ENCODE results near the gene SIM1. TPM values are rescaled to one million over a fixed set of nuclear protein-coding genes. Genes with fewer than 3 reads are reported as not detected.

The SIM1 gene
- total RNA-seq, 1 donor from 2014 or later = not detected

DNA sequence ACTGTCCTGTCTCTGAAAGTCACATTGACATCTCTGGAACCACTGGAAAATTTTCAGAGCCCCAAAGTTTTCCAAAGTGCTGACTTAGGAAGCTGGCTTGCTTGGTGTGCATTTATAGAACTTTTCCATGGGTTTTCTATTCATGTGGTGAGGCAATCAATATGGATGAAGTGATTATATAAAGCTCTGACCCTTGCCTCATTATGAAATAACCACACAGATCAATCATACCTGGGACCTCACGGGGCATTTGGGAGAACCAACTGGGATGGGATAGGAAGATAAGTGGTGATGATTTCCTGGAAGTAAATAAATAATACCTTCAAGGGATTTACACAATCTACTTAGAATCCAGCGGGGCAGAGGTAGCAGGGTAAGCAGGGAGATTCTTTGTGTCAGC, 22.9 kb upstream of the SIM1 start:
- Mint-ChIP-seq H3K4me1 (ENCODE audit: low read depth, unreplicated experiment) (no peaks in the 10 kb centered on the region), H3K27ac (ENCODE audit: unreplicated experiment) (no peak overlapping the region), H3K36me3 (ENCODE audit: low read depth, unreplicated experiment) (no peaks in the 10 kb centered on the region), H3K9me3 (ENCODE audit: unreplicated experiment) (peaks cover 6% of the 10 kb centered on the region), H3K27me3 (ENCODE audit: low read depth, unreplicated experiment) (peaks cover 20% of the 10 kb centered on the region), H3K4me3 (ENCODE audit: unreplicated experiment) (no peak overlapping the region)
- Histone ChIP-seq H3K27me3 (ENCODE audit: insufficient read depth, low read length) (no peaks in the 10 kb centered on the region), H3K4me1 (ENCODE audit: insufficient read depth, low read length) (no peaks in the 10 kb centered on the region), H4K20me1 (ENCODE audit: insufficient read depth, low read length) (no peaks in the 10 kb centered on the region), H3K27ac (ENCODE audit: low read depth, low read length) (no peak overlapping the region), H3K4me2 (ENCODE audit: low read length) (no peak overlapping the region), H3K4me3 (ENCODE audit: insufficient read depth, low read depth, low read length) (no peak overlapping the region), H3K36me3 (ENCODE audit: insufficient read depth, low read length) (no peaks in the 10 kb centered on the region), H3K9me3 (ENCODE audit: insufficient read depth, low read depth, low read length) (no peaks in the 10 kb centered on the region), H3K79me2 (ENCODE audit: insufficient read depth, low read length) (no peaks in the 10 kb centered on the region), H2AFZ (ENCODE audit: low read depth, low read length) (no peak overlapping the region), H3K9ac (ENCODE audit: low read length) (no peak overlapping the region)
- TF ChIP-seq, protein P1, sequence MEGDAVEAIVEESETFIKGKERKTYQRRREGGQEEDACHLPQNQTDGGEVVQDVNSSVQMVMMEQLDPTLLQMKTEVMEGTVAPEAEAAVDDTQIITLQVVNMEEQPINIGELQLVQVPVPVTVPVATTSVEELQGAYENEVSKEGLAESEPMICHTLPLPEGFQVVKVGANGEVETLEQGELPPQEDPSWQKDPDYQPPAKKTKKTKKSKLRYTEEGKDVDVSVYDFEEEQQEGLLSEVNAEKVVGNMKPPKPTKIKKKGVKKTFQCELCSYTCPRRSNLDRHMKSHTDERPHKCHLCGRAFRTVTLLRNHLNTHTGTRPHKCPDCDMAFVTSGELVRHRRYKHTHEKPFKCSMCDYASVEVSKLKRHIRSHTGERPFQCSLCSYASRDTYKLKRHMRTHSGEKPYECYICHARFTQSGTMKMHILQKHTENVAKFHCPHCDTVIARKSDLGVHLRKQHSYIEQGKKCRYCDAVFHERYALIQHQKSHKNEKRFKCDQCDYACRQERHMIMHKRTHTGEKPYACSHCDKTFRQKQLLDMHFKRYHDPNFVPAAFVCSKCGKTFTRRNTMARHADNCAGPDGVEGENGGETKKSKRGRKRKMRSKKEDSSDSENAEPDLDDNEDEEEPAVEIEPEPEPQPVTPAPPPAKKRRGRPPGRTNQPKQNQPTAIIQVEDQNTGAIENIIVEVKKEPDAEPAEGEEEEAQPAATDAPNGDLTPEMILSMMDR (IDR thresholded peaks at IDR 0.05; ENCODE audit: insufficient read depth, low read depth, low read length) = no peak
- TF ChIP-seq EZH2 (IDR thresholded peaks at IDR 0.05; ENCODE audit: insufficient read depth, low read length) = no peak
- no peak for DNase-seq (ENCODE audit: low read depth)
- FAIRE-seq = no peak

DNA sequence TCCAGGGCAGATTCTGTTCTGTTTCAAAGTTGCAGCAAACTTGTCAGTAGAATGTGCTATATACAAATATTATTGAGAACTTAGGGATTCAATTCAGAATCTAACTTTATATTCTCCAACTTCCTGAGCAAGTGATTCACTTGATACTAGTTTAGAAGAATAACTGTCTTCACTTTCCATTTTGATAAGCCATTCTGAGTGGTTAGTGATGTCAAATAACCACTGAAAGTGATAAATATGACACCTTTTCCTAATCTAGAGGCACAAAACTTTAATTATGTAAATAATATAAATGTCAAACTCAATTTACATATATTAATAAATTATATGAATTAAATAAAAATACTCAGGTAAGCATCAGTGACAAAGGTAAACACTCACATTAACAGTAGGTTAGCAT, 20.5 kb upstream of the SIM1 start:
- no peaks in the 10 kb centered on the region for H3K4me1 Mint-ChIP-seq (ENCODE audit: low read depth, unreplicated experiment)
- Histone ChIP-seq H3K27me3 (ENCODE audit: insufficient read depth, low read length) (no peaks in the 10 kb centered on the region), H3K36me3 (ENCODE audit: insufficient read depth, low read length) (no peaks in the 10 kb centered on the region), H3K27ac (ENCODE audit: low read depth, low read length) (no peak overlapping the region), H3K4me2 (ENCODE audit: low read length) (no peak overlapping the region), H4K20me1 (ENCODE audit: insufficient read depth, low read length) (no peaks in the 10 kb centered on the region), H3K9me3 (ENCODE audit: insufficient read depth, low read depth, low read length) (no peaks in the 10 kb centered on the region), H3K9ac (ENCODE audit: low read length) (no peak overlapping the region), H3K79me2 (ENCODE audit: insufficient read depth, low read length) (no peaks in the 10 kb centered on the region), H3K4me1 (ENCODE audit: insufficient read depth, low read length) (no peaks in the 10 kb centered on the region), H3K4me3 (ENCODE audit: insufficient read depth, low read depth, low read length) (no peak overlapping the region), H2AFZ (ENCODE audit: low read depth, low read length) (no peak overlapping the region)
- H3K27ac Mint-ChIP-seq (ENCODE audit: unreplicated experiment) = no peak overlapping the region
- no peaks in the 10 kb centered on the region for H3K36me3 Mint-ChIP-seq (ENCODE audit: low read depth, unreplicated experiment)
- no peak overlapping the region for H3K4me3 Mint-ChIP-seq (ENCODE audit: unreplicated experiment)
- TF ChIP-seq EZH2 (IDR thresholded peaks at IDR 0.05; ENCODE audit: insufficient read depth, low read length) = no peak
- TF ChIP-seq, protein P1 (IDR thresholded peaks at IDR 0.05; ENCODE audit: insufficient read depth, low read depth, low read length) = no peak
- no peak for DNase-seq (ENCODE audit: low read depth)
- no peak for FAIRE-seq
- H3K9me3 Mint-ChIP-seq (ENCODE audit: unreplicated experiment) = peaks cover 6% of the 10 kb centered on the region
- peaks cover 20% of the 10 kb centered on the region for H3K27me3 Mint-ChIP-seq (ENCODE audit: low read depth, unreplicated experiment)

DNA sequence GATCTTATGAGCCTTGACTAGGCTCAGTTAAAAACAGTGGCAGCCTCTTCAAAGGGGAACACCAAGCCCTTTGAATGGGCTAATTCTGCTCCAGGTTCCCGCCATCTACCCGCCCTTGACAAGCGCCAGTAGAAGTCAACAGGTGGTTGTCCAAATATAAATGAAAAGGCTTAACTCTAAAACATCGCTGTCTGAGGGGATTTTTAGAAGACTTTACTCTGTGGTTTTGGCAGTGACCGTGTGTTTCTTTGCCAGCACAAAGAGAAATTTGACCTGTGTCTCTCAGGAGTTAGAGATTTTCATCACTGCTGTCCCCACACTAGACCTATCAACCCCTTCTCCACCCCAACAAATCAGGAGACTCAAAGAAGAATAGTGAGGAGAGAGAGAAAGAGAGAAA, 19.8 kb upstream of the SIM1 start:
- H3K79me2 ChIP-seq (ENCODE audit: insufficient read depth, low read length) = no peaks in the 10 kb centered on the region
- Mint-ChIP-seq H3K27ac (ENCODE audit: unreplicated experiment) (no peak overlapping the region), H3K27me3 (ENCODE audit: low read depth, unreplicated experiment) (peaks cover 19% of the 10 kb centered on the region), H3K4me1 (ENCODE audit: low read depth, unreplicated experiment) (no peaks in the 10 kb centered on the region), H3K4me3 (ENCODE audit: unreplicated experiment) (no peak overlapping the region), H3K9me3 (ENCODE audit: unreplicated experiment) (peaks cover 2% of the 10 kb centered on the region), H3K36me3 (ENCODE audit: low read depth, unreplicated experiment) (no peaks in the 10 kb centered on the region)
- H3K27ac ChIP-seq (ENCODE audit: low read depth, low read length) = no peak overlapping the region
- no peak overlapping the region for H3K9ac ChIP-seq (ENCODE audit: low read length)
- no peak overlapping the region for H2AFZ ChIP-seq (ENCODE audit: low read depth, low read length)
- no peak overlapping the region for H3K4me3 ChIP-seq (ENCODE audit: insufficient read depth, low read depth, low read length)
- no peaks in the 10 kb centered on the region for H4K20me1 ChIP-seq (ENCODE audit: insufficient read depth, low read length)
- TF ChIP-seq, protein P1 (IDR thresholded peaks at IDR 0.05; ENCODE audit: insufficient read depth, low read depth, low read length) = no peak
- TF ChIP-seq EZH2 (IDR thresholded peaks at IDR 0.05; ENCODE audit: insufficient read depth, low read length) = no peak
- FAIRE-seq (no peak), DNase-seq (ENCODE audit: low read depth) (peak; percentile 17)
- H3K36me3 ChIP-seq (ENCODE audit: insufficient read depth, low read length) = no peaks in the 10 kb centered on the region
- H3K9me3 ChIP-seq (ENCODE audit: insufficient read depth, low read depth, low read length) = no peaks in the 10 kb centered on the region
- H3K4me1 ChIP-seq (ENCODE audit: insufficient read depth, low read length) = no peaks in the 10 kb centered on the region
- no peak overlapping the region for H3K4me2 ChIP-seq (ENCODE audit: low read length)
- H3K27me3 ChIP-seq (ENCODE audit: insufficient read depth, low read length) = no peaks in the 10 kb centered on the region

All from astrocyte (in vitro differentiated cells and primary cell).